IgD-negative memory B cell (primary cell): Measurements from ENCODE around the gene PAX2. TPM values are rescaled to one million over a fixed set of nuclear protein-coding genes. Genes with fewer than 3 reads are reported as not detected.

ENCODE experiments used
- H3K27ac Mint-ChIP-seq, 3 donors: one replicate each; pipeline ENCODE4 v1.8.0; 2020 to 2022; ENCODE audit warnings: mild to moderate bottlenecking in 3 of 3, mixed read lengths in 3 of 3, moderate library complexity in 1 of 3
- H3K27me3 Mint-ChIP-seq: one replicate; pipeline ENCODE4 v1.8.0; 2021; ENCODE audit warnings: mixed read lengths
- H3K36me3 Mint-ChIP-seq: one replicate; pipeline ENCODE4 v1.8.0; 2020; ENCODE audit warnings: mild to moderate bottlenecking, mixed read lengths
- H3K4me1 Mint-ChIP-seq, 3 donors: one replicate each; pipeline ENCODE4 v1.8.0; 2020 to 2022; ENCODE audit warnings: mixed read lengths in 3 of 3, mild to moderate bottlenecking in 1 of 3
- H3K4me3 Mint-ChIP-seq, 4 donors: one replicate each; pipeline ENCODE4 v1.8.0; 2020 to 2022; ENCODE audit warnings: mild to moderate bottlenecking in 4 of 4, mixed read lengths in 4 of 4, moderate library complexity in 3 of 4
- H3K9me3 Mint-ChIP-seq, 3 donors: one replicate each; pipeline ENCODE4 v1.8.0; 2020 to 2021; ENCODE audit warnings: mixed read lengths in 3 of 3, mild to moderate bottlenecking in 1 of 3
- polyA plus RNA-seq: library from polyadenylated mRNA; unstranded; fragments of 300-500 nt; fragmentation: Illumina TruSeq; gene quantifications from one replicate; pipeline ENCODE4 v1.2.3, GENCODE V29; 2021

Gene PAX2
- polyA plus RNA-seq, 1 donor from 2014 or later = not detected

DNA sequence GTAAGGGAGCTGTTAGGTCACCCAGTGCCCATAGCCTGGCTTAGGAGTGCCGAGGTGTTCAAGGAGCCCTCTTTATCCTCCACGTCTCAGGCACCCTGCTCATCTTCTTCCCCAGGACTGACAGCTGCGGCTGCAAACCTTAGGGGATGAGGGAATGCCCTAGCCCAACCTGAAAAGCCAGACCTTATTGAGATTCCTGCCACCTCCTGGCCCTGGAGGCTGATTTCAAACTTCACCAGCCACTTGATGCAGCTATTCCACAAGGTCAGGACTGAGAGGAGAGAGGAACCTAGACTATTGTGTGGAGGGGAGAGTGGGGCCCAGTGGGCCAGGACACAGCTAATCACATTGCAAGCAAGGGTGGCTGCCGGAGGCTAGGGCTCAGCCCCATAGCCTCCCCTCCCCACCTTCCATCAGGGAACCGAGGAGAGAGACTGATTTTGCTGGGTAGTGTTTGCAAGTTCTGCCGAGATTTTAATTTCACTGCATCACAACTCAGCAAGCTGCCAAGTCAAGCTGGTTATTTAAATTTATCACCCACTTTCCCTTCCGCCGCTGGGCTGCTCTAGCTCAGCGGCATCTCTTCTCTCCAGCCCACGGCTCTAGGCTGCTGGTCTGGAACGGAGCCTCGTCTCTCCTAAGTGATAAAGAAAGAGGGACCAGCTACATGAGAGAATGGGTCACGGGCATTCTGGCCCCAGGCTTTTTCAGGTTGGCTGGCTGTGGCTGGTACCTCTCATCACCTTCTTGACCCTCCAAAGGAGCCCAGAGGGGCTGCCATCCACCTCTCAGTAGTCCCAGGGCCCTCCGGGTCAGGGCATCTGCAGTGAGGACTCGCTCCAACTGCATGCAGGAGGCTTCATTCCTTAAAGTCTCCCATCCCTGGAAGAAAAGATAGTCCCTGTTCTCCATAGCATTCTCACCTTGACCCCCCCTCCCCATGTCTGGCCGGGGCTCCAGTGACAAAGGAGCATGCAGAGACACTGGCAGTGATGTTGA, 66.7 kb downstream of the PAX2 start:
- H3K4me1 Mint-ChIP-seq = no peaks in the 10 kb centered on the region
- H3K27me3 Mint-ChIP-seq = peaks cover 43% of the 10 kb centered on the region
- H3K9me3 Mint-ChIP-seq = peaks cover 0 to 1% (median 0%) of the 10 kb centered on the region in 3 donors
- H3K36me3 Mint-ChIP-seq = no peaks in the 10 kb centered on the region
- H3K4me3 Mint-ChIP-seq = no peak overlapping the region
- H3K27ac Mint-ChIP-seq = peak overlapping the region in 1 of 3 donors; percentile 18

DNA sequence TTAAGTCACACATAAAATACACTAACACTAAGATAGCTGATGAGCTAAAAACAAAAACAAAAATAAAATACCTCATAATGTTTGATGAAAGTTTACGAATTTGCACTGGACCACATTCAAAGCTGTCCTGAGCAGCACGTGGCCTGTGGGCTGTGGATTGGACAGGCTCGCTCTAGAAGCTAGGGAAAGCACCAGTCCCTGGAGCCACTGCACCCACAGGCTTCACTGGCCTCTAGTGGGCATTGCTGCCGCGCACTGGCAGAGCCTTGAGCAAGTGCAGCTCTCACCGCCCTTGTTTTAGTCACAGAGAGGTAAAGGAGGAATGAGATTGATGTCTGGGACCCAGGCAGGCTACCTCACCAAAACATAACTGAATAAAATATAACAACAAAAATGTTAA, 67.6 kb downstream of the PAX2 start:
- Mint-ChIP-seq H3K4me1 (no peaks in the 10 kb centered on the region), H3K4me3 (no peak overlapping the region), H3K27me3 (peaks cover 44% of the 10 kb centered on the region), H3K27ac (no peak overlapping the region), H3K36me3 (no peaks in the 10 kb centered on the region), H3K9me3 (peaks cover 0 to 1% (median 0%) of the 10 kb centered on the region in 3 donors)

DNA sequence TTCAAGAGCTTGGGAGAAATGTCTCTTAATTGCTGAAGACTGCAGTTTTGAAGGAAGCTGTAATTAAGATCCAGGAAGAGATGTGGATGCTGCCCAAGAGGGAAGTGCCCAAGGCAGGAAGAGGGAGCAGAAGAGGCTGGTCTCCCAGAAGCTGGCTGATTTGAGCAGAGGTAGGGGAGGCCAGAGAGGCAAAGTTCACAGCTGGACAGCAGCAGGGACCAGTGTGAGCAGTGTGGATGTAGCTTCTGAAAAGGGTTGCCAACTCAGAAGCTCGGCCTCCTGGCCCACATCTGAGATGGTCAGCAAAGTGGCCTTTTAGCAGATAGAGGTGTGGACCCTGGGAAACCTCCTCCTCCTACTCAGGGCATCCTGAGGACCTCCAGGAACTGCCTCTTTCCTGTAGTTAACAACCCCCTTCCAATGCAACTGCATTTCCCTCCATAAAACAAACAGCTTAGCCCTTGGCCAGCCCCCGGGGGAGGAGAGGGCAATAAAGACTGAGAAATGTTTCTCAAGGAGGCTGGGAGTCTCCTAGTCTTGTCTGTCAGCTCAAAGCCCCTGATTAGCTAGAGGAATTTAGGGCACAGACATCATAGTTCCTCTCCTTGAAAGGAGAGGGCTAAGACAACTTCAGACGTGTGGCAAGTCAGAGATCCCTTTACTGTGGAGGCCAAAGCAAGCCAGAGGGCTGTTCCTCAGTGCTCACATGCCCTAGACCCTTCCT, 69.5 kb downstream of the PAX2 start:
- Mint-ChIP-seq H3K36me3 (no peaks in the 10 kb centered on the region), H3K4me3 (no peak overlapping the region), H3K27me3 (peaks cover 44% of the 10 kb centered on the region), H3K27ac (no peak overlapping the region), H3K9me3 (peaks cover 0 to 1% (median 0%) of the 10 kb centered on the region in 3 donors), H3K4me1 (no peaks in the 10 kb centered on the region)

DNA sequence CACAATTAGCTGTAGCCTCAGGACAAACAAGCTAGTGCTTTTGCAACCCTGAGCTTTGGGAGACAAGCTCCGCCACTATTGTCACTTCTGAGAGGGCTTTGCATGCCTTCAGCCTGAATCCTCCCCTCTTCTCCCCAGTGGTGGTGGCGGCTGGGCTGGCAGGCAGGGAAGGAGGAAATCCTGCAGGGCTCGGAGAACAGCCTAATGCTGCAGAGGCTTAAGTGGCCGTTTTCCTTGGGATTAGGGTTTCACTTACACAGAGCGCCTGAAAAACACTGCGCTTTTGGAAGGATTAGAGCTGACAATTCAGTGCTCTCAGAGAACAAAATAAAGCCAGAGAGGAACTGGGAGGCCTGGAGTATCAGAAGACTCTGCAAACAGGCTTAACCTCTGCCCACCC, 71.3 kb downstream of the PAX2 start:
- H3K4me1 Mint-ChIP-seq = no peaks in the 10 kb centered on the region
- no peaks in the 10 kb centered on the region for H3K36me3 Mint-ChIP-seq
- H3K4me3 Mint-ChIP-seq = no peak overlapping the region
- H3K27ac Mint-ChIP-seq = no peak overlapping the region
- H3K27me3 Mint-ChIP-seq = peaks cover 41% of the 10 kb centered on the region
- H3K9me3 Mint-ChIP-seq = peaks cover 0 to 1% (median 0%) of the 10 kb centered on the region in 3 donors

DNA sequence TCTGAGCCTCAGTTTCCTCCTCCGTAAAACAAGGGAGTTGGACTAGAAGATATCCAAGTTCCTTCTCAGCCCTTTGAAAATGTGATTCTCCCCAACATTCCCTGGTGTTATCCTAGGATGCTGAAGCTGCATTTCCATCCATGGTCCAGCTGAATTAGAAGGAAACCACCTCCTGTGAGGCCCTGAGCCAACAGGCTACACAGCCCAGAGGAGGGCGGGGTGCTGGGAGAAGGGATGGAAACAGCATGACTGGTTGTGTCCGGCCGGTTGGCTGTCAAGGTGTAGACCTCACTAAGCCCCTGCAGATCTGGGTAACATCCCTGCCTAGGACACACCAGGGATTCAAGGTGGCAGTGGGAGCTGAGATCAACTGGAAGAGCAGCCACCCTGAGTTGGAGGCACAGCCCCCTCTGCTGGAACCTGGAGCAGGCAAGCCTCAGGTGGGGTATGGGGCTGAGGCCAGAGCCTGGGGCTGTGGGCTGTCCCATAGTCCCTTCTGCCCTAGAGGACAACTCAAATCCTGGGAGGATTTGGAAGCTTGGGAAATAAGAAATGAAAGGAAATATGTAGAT, 72.0 kb downstream of the PAX2 start:
- H3K36me3 Mint-ChIP-seq = no peaks in the 10 kb centered on the region
- no peaks in the 10 kb centered on the region for H3K9me3 Mint-ChIP-seq
- no peak overlapping the region for H3K4me3 Mint-ChIP-seq
- no peak overlapping the region for H3K27ac Mint-ChIP-seq
- peaks cover 36% of the 10 kb centered on the region for H3K27me3 Mint-ChIP-seq
- no peaks in the 10 kb centered on the region for H3K4me1 Mint-ChIP-seq

DNA sequence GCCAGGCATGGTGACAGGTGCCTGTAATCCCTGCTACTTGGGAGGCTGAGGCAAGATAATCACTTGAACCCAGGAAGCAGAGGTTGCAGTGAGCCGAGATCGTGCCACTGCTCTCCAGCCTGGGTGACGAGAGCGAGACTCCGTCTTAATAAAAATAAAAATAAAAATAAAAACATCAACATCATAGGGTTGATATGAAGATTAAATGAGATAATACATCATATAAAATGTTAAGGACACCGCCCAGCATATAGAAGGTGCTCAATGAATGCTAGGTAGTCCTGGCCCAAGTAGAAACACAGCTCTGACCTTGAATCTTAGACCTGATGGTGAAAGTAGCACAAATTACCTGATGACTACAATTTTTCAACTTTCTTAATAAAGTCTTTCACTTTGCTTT, 74.0 kb downstream of the PAX2 start:
- Mint-ChIP-seq H3K27me3 (peaks cover 32% of the 10 kb centered on the region), H3K27ac (no peak overlapping the region)

DNA sequence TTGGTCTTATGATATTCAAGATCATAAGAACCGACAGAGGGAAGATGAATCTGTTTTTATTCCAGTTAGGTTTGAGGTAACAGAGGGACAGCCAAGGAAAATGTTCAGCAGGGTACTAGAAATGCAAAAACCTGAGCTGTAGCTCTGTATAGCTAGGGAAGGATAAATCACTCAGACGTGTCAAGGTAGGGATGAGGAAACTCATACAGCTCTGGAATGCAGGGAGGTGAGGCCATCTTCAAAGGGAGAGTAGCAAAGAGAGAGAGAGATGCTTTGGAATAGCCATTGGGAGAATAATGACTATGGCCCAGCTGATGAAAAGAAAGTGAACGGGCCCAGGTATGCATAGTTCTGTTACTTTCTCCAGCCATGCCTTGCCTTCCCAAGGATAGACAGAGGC, 77.8 kb downstream of the PAX2 start:
- Mint-ChIP-seq H3K4me1 (peaks cover 5 to 8% (median 7%) of the 10 kb centered on the region in 3 donors), H3K27me3 (peaks cover 38% of the 10 kb centered on the region), H3K27ac (no peak overlapping the region), H3K9me3 (peaks cover 0 to 1% (median 0%) of the 10 kb centered on the region in 3 donors), H3K36me3 (peaks cover 2% of the 10 kb centered on the region), H3K4me3 (no peak overlapping the region)

More for the DNA sequence above, 74.0 kb downstream of the PAX2 start:
- no peak overlapping the region for H3K4me3 Mint-ChIP-seq
- H3K4me1 Mint-ChIP-seq = no peaks in the 10 kb centered on the region
- H3K36me3 Mint-ChIP-seq = no peaks in the 10 kb centered on the region
- peaks cover 0 to 1% (median 0%) of the 10 kb centered on the region in 3 donors for H3K9me3 Mint-ChIP-seq

DNA sequence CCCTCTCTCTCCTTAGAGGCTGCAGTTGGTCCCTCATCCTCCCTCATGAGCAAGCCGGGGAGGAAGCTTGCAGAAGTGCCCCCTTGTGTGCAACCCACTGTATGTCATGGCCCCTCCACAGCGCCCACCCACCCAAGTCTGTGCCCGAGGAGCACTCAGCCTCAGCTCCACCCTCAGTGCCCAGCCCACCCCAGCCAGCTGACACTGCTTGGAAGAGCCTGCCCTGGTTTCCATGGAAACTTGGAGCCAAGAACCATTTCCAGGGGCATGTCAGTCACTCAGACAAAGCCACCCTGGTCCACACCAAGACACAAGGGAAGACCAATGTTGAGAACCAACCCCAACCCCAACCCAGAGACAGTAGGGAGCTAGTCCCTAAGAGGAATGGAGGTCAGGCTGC, 79.5 kb downstream of the PAX2 start:
- Mint-ChIP-seq H3K4me1 (peaks cover 15 to 18% (median 15%) of the 10 kb centered on the region in 3 donors), H3K36me3 (peaks cover 3% of the 10 kb centered on the region), H3K9me3 (peaks cover 0 to 1% (median 0%) of the 10 kb centered on the region in 3 donors), H3K4me3 (peak overlapping the region in 2 of 4 donors; percentile 44 to 47), H3K27me3 (peaks cover 43% of the 10 kb centered on the region), H3K27ac (no peak overlapping the region)

DNA sequence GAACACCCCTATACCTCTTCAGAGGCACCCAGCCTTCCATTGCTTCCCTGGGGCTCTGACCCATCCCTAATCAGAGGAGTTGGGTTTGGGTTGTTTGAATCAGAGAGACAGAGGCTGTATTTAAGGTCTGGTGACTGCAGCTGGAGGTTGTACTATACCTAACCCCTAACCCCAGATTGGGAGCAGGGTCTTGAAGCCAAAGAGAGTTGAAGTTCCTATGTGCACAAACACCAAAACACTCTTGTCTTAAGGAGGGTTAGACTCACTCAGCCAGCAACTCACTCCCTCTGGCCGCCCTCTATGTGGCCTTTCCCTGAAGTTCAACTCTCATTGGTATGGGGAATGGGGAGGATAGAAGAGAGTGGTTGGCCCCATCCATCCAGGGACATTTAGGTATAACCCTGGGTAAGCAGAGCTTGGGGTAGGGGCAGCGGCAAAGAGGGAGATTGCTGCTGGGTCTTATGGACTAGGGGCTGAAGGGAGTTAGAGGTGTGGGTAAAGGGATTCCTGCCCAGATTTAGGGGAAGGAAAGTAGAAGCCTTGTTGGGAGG, 80.0 kb downstream of the PAX2 start:
- Mint-ChIP-seq H3K9me3 (peaks cover 0 to 1% (median 0%) of the 10 kb centered on the region in 3 donors), H3K27me3 (peaks cover 48% of the 10 kb centered on the region), H3K4me3 (peak overlapping the region; percentile 44 to 84 (median 68)), H3K36me3 (peaks cover 4% of the 10 kb centered on the region), H3K4me1 (peaks cover 18 to 19% (median 19%) of the 10 kb centered on the region in 3 donors), H3K27ac (peak overlapping the region in 2 of 3 donors; percentile 2 to 7)

DNA sequence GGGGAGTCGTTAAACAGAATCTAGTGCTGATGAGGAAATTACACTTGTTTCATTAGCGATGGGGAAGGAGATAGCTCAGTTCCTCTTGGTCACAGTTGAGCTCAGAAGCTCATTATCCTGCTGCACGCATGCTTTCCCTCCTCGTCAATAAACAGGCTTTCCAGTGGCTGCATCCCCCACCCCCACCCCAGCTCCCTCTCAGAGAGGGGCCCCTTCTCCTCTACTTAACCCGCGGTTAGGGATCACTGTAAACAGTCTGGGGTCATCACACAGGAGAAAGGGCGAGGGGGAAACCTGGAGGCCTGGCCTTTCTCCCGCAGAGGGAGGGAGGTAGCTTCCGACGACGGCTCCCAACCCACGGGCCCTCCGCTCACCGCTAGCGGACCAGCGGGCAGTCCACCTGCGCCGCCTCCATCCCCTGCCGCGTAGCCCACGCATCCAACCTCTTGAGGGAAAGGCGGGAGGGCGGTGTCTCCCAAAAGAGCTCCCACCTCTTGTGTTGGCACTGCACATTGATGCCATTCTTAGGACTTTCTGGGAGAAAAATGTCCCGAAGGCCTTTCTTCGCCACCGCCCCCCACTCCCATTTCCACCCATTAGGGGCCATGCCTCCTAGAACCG, 80.8 kb downstream of the PAX2 start:
- Mint-ChIP-seq H3K36me3 (peaks cover 4% of the 10 kb centered on the region), H3K9me3 (peaks cover 0 to 3% (median 0%) of the 10 kb centered on the region in 3 donors), H3K27ac (no peak overlapping the region), H3K4me1 (peaks cover 18 to 19% (median 19%) of the 10 kb centered on the region in 3 donors), H3K4me3 (peak overlapping the region; percentile 44 to 84 (median 70)), H3K27me3 (peaks cover 55% of the 10 kb centered on the region)

DNA sequence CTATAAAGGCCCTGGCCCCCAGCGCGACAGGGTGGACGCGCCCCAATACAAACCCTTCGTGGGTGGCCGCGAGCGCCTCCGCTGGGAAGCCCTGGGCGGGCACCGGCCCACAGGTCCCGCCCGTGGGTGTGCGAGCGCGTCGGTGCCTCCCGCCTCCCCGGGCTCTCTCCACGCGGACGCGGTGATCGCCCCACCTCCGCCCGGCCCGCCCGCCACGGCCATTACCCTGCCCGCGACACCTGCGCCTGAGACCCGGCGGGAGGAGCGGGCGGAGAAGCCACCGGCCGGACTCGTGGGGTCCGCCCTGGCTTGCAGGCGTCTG, 81.2 kb downstream of the PAX2 start:
- peaks cover 4% of the 10 kb centered on the region for H3K36me3 Mint-ChIP-seq
- H3K9me3 Mint-ChIP-seq = peaks cover 0 to 3% (median 0%) of the 10 kb centered on the region in 3 donors
- H3K4me1 Mint-ChIP-seq = peaks cover 18 to 19% (median 19%) of the 10 kb centered on the region in 3 donors
- no peak overlapping the region for H3K27ac Mint-ChIP-seq
- H3K27me3 Mint-ChIP-seq = peaks cover 60% of the 10 kb centered on the region
- peak overlapping the region; percentile 84 to 95 (median 90) for H3K4me3 Mint-ChIP-seq

DNA sequence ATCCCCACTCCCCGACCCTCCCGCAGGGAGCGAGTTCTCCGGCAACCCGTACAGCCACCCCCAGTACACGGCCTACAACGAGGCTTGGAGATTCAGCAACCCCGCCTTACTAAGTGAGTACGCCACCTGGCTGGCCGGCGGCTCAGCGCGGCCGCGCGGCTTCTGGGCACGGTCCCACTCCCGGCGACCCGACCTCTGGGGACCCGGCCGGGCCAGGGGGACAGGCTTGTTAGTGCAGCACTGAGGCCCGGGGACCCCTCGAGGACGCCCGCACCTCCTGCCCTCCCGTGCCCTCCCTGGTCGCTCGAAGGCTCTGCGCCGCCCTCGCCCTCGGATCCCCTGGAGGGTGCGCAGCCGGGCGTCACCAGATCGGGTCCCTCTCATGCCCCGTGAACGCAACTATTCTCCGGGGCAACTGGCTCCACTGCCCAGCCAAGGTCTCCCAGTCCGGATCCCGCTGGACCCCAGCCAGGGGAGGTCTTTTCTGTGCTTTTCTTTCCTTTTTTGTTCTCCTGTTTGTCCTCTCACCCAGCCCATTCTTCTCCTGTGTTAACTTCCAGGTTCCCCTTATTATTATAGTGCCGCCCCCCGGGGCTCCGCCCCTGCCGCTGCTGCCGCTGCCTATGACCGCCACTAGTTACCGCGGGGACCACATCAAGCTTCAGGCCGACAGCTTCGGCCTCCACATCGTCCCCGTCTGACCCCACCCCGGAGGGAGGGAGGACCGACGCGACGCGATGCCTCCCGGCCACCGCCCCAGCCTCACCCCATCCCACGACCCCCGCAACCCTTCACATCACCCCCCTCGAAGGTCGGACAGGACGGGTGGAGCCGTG, 81.8 kb downstream of the PAX2 start:
- H3K27me3 Mint-ChIP-seq = peaks cover 65% of the 10 kb centered on the region

More for the DNA sequence above, 81.8 kb downstream of the PAX2 start:
- Mint-ChIP-seq H3K27ac (peak overlapping the region in 1 of 3 donors; percentile 27), H3K9me3 (peaks cover 0 to 4% (median 0%) of the 10 kb centered on the region in 3 donors), H3K4me3 (peak overlapping the region; percentile 84 to 95 (median 90)), H3K4me1 (peaks cover 18 to 19% (median 19%) of the 10 kb centered on the region in 3 donors), H3K36me3 (peaks cover 4% of the 10 kb centered on the region)
